HepG2 (cell line): Measurements from ENCODE around the gene ST14. TPM values are rescaled to one million over a fixed set of nuclear protein-coding genes. Genes with fewer than 3 reads are reported as not detected.

Source experiments
- ATAC-seq: fragments of 200-7000 bp; cut with Tn5 transposase; 3 replicates; pipeline ENCODE4 v1.9.1; 2020; ENCODE audit warnings: mild to moderate bottlenecking, moderate library complexity
- BruUV-seq: library from RNA; stranded (reverse); fragments of 400-500 nt; replicated peaks from 2 replicates; lab custom pipeline; 2021; lab: Mats Ljungman, UMichigan
- CTCF ChIA-PET: fragments of 300-600 bp; formaldehyde crosslinking; extraction: SDS; loops from one replicate; lab custom pipeline; 2021; ENCODE audit warnings: low total read pairs, inconsistent platforms, low intra/inter-chr PET ratio; lab: Yijun Ruan, JAX
- POLR2A ChIA-PET: fragments of 350-600 bp; sonication (Branson Sonifier 250); formaldehyde crosslinking; loops from one replicate; lab custom pipeline; 2020; ENCODE audit warnings: antibody characterized with exemption, inconsistent platforms; lab: Yijun Ruan, JAX
- DNase-seq: peaks from one replicate; pipeline ENCODE4 v3.0.0-alpha.2; 2015; ENCODE audit warnings: low spot score
- FAIRE-seq: peaks from 3 replicates; lab custom pipeline; 2011; peaks lifted over from hg19 to GRCh38; lab: Jason Lieb, UNC
- H2AFZ ChIP-seq: one replicate; pipeline ENCODE4 v1.6.1; 2011; ENCODE audit warnings: low read length, inconsistent platforms
- H3K27ac ChIP-seq: fragments of 300-600 bp; 3 replicates; pipeline ENCODE4 v1.8.0; 2011; ENCODE audit warnings: mixed run types, mild to moderate bottlenecking, mixed read lengths, low read length, inconsistent platforms; ENCODE audit not compliant: insufficient read depth; ENCODE audit errors: extremely low read length
- H3K27me3 ChIP-seq, 2 experiments: fragments of 200-600 bp in 1 of 2; 2 replicates in 1 of 2; 3 replicates in 1 of 2; pipeline versions ENCODE4 v1.6.0 to v1.8.0; 2011; ENCODE audit warnings: low read length in 2 of 2, mild to moderate bottlenecking in 2 of 2, moderate library complexity in 2 of 2, inconsistent platforms in 1 of 2; ENCODE audit not compliant: insufficient read depth in 2 of 2, control insufficient read depth in 1 of 2
- H3K36me3 ChIP-seq, 2 experiments: fragments of 200-600 bp in 1 of 2; replicated peaks in 1 of 2; 2 replicates in 1 of 2; 3 replicates in 1 of 2; pipeline versions ENCODE4 v1.5.1 to v1.8.0; 2011; ENCODE audit warnings: low read length in 2 of 2, inconsistent platforms in 1 of 2; ENCODE audit not compliant: insufficient read depth in 2 of 2, control insufficient read depth in 1 of 2
- H3K4me1 ChIP-seq: 2 replicates; pipeline ENCODE4 v1.5.1; 2012; ENCODE audit warnings: low read length, inconsistent platforms; ENCODE audit not compliant: insufficient read depth
- H3K4me2 ChIP-seq: 2 replicates; pipeline ENCODE4 v1.6.0; 2011; ENCODE audit warnings: low read depth, low read length, inconsistent platforms
- H3K4me3 ChIP-seq, 3 experiments: fragments of 200-600 bp in 1 of 3; sonication (generic), shearing (Covaris generic) in 1 of 3; replicated peaks in 1 of 3; 2 replicates each; pipeline ENCODE4 v1.5.1; 2011 to 2016; ENCODE audit warnings: low read length in 3 of 3, inconsistent platforms in 2 of 3, low read depth in 2 of 3, mild to moderate bottlenecking in 2 of 3, control low read depth in 1 of 3, mixed read lengths in 1 of 3; ENCODE audit not compliant: insufficient read depth in 1 of 3
- H3K79me2 ChIP-seq: one replicate; pipeline ENCODE4 v1.6.1; 2011; ENCODE audit warnings: low read length, inconsistent platforms; ENCODE audit not compliant: insufficient read depth
- H3K9ac ChIP-seq: 2 replicates; pipeline ENCODE4 v1.6.0; 2011; ENCODE audit warnings: mild to moderate bottlenecking, low read depth, low read length, inconsistent platforms; ENCODE audit not compliant: insufficient read depth
- H3K9me3 ChIP-seq: 2 replicates; pipeline ENCODE4 v1.5.1; 2012; ENCODE audit warnings: mild to moderate bottlenecking, low read length
- H4K20me1 ChIP-seq: 2 replicates; pipeline ENCODE4 v1.6.0; 2011; ENCODE audit warnings: inconsistent platforms, mild to moderate bottlenecking, low read length, moderate library complexity; ENCODE audit not compliant: insufficient read depth
- RBM22 ChIP-seq: fragments of 200-400 bp; formaldehyde crosslinking; optimal IDR thresholded peaks from 2 replicates; pipeline ENCODE3; 2017; ENCODE audit warnings: mild to moderate bottlenecking, low read length, moderate library complexity
- TIGD3 ChIP-seq: sonication (generic); formaldehyde crosslinking; IDR thresholded peaks from 2 replicates; pipeline ENCODE4 v1.5.1; 2020; ENCODE audit warnings: mild to moderate bottlenecking, missing genetic modification reagents, borderline replicate concordance
- ZNF547 ChIP-seq: sonication (generic); formaldehyde crosslinking; IDR thresholded peaks from 2 replicates; pipeline ENCODE4 v1.5.1; 2020; ENCODE audit warnings: mild to moderate bottlenecking, missing genetic modification reagents
- WGBS: methylation state at CpG from one replicate; pipeline ENCODE4 v1.1.6; 2017; ENCODE audit warnings: low lambda C conversion rate; 5-methylcytosine and 5-hydroxymethylcytosine counted together
- in situ Hi-C: cut with HindIII; loops from 2 replicates; pipeline ENCODE4 v1.10.0; 2017; ENCODE audit warnings: low pct_unique_long_range_greater_than_20kb; ENCODE audit not compliant: extremely low pct_ligation_motif_present
- intact Hi-C: fragments of 100-400 bp; cut with micrococcal nuclease; formaldehyde crosslinking; loops from one replicate; pipeline ENCODE4 v1.10.0; 2022; ENCODE audit not compliant: unreplicated experiment
- polyA plus RNA-seq, 8 experiments: library from polyadenylated mRNA; depleted of rRNA in 3 of 8; stranded (reverse) in 7 of 8; unstranded in 1 of 8; fragments of >200 nt; fragmentation: Illumina TruSeq in 4 of 8; extraction: Trizol in 4 of 8; gene quantifications; 2 replicates each; pipeline versions ENCODE4 v1.2.1 to v1.2.3, GENCODE V29; 2011 to 2016; ENCODE audit warnings: low read depth in 4 of 8, missing spikeins in 1 of 8, mixed read lengths in 1 of 8; ENCODE audit not compliant: insufficient read depth in 1 of 8
- total RNA-seq, 5 experiments: library from RNA; depleted of rRNA; stranded (reverse); fragments of >200 nt; fragmentation: Illumina TruSeq; extraction: Trizol; gene quantifications; 2 replicates each; pipeline ENCODE4 v1.2.3, GENCODE V29; 2016; ENCODE audit warnings: low read depth in 1 of 5

The ST14 gene
- total and polyA plus RNA-seq, 2 of the 13 experiments (the other 11 are each of a cell fraction or from before 2014, with no cell fraction given), result 0.88 to 1.4 TPM

GRCh38 chr11:130150790-130151189, 8.8 kb upstream of the ST14 start:
- TF ChIP-seq RBM22 (peak; percentile 7), ZNF547 (CRISPR knock-in tag) (no peak)
- FAIRE-seq, result no peak
- POLR2A ChIA-PET, result interaction anchor here (1.2 kb wide), 1 partner anchor 13 kb away, joined by 4 read pairs; no protein-coding TSS in a partner anchor

GRCh38 chr11:130151196-130151595, 8.4 kb upstream of the ST14 start:
- H3K9me3 ChIP-seq, result no peaks in the 10 kb centered on the region
- H3K9ac ChIP-seq, result no peak overlapping the region
- H3K4me1 ChIP-seq, result peaks cover 42% of the 10 kb centered on the region
- no peaks in the 10 kb centered on the region for H3K79me2 ChIP-seq
- no peak overlapping the region for H3K4me3 ChIP-seq
- no peak overlapping the region for H3K4me2 ChIP-seq
- H3K27me3 ChIP-seq, result no peaks in the 10 kb centered on the region
- no peak for ATAC-seq
- no peak for TF ChIP-seq TIGD3 (CRISPR knock-in tag)
- in situ Hi-C loops, result no loop called here
- WGBS, result 84% methylated on average over 1 of the region's 1 CpG
- no peak overlapping the region for H3K27ac ChIP-seq
- BruUV-seq, result no TSS peak
- FAIRE-seq, result no peak
- DNase-seq, result no peak
- no peak overlapping the region for H2AFZ ChIP-seq
- no peaks in the 10 kb centered on the region for H3K36me3 ChIP-seq
- intact Hi-C loops, result no loop called here
- POLR2A ChIA-PET, result interaction anchor here (1.2 kb wide), 1 partner anchor 12 kb away, joined by 4 read pairs; no protein-coding TSS in a partner anchor
- CTCF ChIA-PET, result no interaction called here
- no peaks in the 10 kb centered on the region for H4K20me1 ChIP-seq

More at GRCh38 chr11:130150790-130151189, 8.8 kb upstream of the ST14 start:
- Histone ChIP-seq H3K36me3 (no peaks in the 10 kb centered on the region), H3K4me1 (peaks cover 42% of the 10 kb centered on the region), H4K20me1 (no peaks in the 10 kb centered on the region), H3K27ac (no peak overlapping the region), H3K9ac (no peak overlapping the region), H2AFZ (no peak overlapping the region), H3K27me3 (no peaks in the 10 kb centered on the region), H3K4me2 (no peak overlapping the region), H3K79me2 (no peaks in the 10 kb centered on the region), H3K4me3 (no peak overlapping the region), H3K9me3 (no peaks in the 10 kb centered on the region)
- intact Hi-C loops, result no loop called here
- WGBS, result 96% methylated on average over 6 of the region's 7 CpGs
- ATAC-seq, result no peak
- CTCF ChIA-PET, result no interaction called here
- no TSS peak for BruUV-seq
- DNase-seq, result no peak
- in situ Hi-C loops, result no loop called here
